ENCODE measurements around the gene GRIK2.

GRCh38 chr6:101417900-101418299 lies 24.4 kb downstream of the GRIK2 start:
- TF ChIP-seq CTCF (conservative IDR thresholded peaks at IDR 0.05) (no peak), EZH2 (IDR thresholded peaks at IDR 0.05; ENCODE audit: low read depth) (no peak)

All from PC-9 (cell line).